Transverse colon (tissue), 4 donors: ENCODE results near the gene POLR2A. TPM values are rescaled to one million over a fixed set of nuclear protein-coding genes. Genes with fewer than 3 reads are reported as not detected.

Experiments used
- DNase-seq: peaks from one replicate; pipeline ENCODE4 v3.0.0-alpha.2; 2019
- H3K27ac ChIP-seq, 4 donors: fragments of 200-600 bp; sonication (generic); 2 replicates each; pipeline ENCODE4 v1.5.1; 2016 to 2018; ENCODE audit warnings: inconsistent platforms in 4 of 4
- H3K27me3 ChIP-seq: fragments of 200-600 bp; sonication (generic); 2 replicates; pipeline ENCODE4 v1.5.1; 2017; ENCODE audit warnings: inconsistent platforms
- H3K36me3 ChIP-seq, 4 donors: fragments of 200-600 bp; sonication (generic); 2 replicates each; pipeline ENCODE4 v1.5.1; 2017 to 2019; ENCODE audit warnings: inconsistent platforms in 4 of 4
- H3K4me1 ChIP-seq, 4 donors: fragments of 200-600 bp; sonication (generic); 2 replicates each; pipeline ENCODE4 v1.5.1; 2017 to 2020; ENCODE audit warnings: inconsistent platforms in 4 of 4
- H3K4me3 ChIP-seq, 4 donors: fragments of 200-600 bp; sonication (generic); 1 replicate in 1 of 4; 2 replicates in 3 of 4; pipeline versions ENCODE4 v1.5.1 to v1.6.1; 2017 to 2019; ENCODE audit warnings: inconsistent platforms in 4 of 4
- H3K9me3 ChIP-seq, 2 donors: fragments of 200-600 bp; sonication (generic); 2 replicates each; pipeline ENCODE4 v1.5.1; 2017 to 2019; ENCODE audit warnings: inconsistent platforms in 2 of 2
- CTCF ChIP-seq, 5 experiments: fragments of 200-600 bp in 3 of 5; fragments of 450-650 bp in 2 of 5; sonication (generic) in 3 of 5; IDR thresholded peaks; 1 replicate in 2 of 5; 2 replicates in 3 of 5; pipeline ENCODE4 v1.5.1; 2016 to 2017; ENCODE audit warnings: antibody characterized with exemption in 5 of 5, inconsistent platforms in 3 of 5, mild to moderate bottlenecking in 2 of 5, moderate library complexity in 1 of 5
- EP300 ChIP-seq: sonication (generic); formaldehyde crosslinking; IDR thresholded peaks from one replicate; pipeline ENCODE4 v1.6.1; 2017; ENCODE audit warnings: antibody characterized with exemption, low read depth
- POLR2A ChIP-seq: fragments of 450-650 bp; IDR thresholded peaks from one replicate; pipeline ENCODE4 v1.6.1; 2016; ENCODE audit warnings: antibody characterized with exemption, mild to moderate bottlenecking, moderate library complexity
- POLR2AphosphoS5 ChIP-seq, 3 donors: sonication (generic); formaldehyde crosslinking; IDR thresholded peaks; one replicate each; pipeline ENCODE4 v1.6.1; 2016; ENCODE audit warnings: antibody characterized with exemption in 3 of 3
- WGBS, 2 donors: methylation state at CpG; one replicate each; pipeline ENCODE4 v1.1.5; 2018; ENCODE audit warnings: low coverage in 1 of 2; 5-methylcytosine and 5-hydroxymethylcytosine counted together
- in situ Hi-C, 4 donors: fragments of 200-750 bp; cut with MboI; loops; one replicate each; pipeline versions ENCODE4 v1.15.0 to v1.15.1; 2017; ENCODE audit warnings: low sequenced_read_pairs in 3 of 4, low pct_ligation_motif_present in 1 of 4, low pct_unique_long_range_greater_than_20kb in 1 of 4
- intact Hi-C: fragments of 100-400 bp; cut with DNase I; formaldehyde crosslinking; loops from one replicate; pipeline ENCODE4 v1.15.1; 2023; ENCODE audit warnings: low total_unique reads
- total RNA-seq, 4 donors: library from RNA; depleted of rRNA; stranded (reverse); fragments of >200 nt; gene quantifications; one replicate each; pipeline ENCODE4 v1.1.0, GENCODE V29; 2016

Gene POLR2A
- total RNA-seq, 4 donors from 2014 or later: 91.3 to 321 (median 127) TPM

DNA sequence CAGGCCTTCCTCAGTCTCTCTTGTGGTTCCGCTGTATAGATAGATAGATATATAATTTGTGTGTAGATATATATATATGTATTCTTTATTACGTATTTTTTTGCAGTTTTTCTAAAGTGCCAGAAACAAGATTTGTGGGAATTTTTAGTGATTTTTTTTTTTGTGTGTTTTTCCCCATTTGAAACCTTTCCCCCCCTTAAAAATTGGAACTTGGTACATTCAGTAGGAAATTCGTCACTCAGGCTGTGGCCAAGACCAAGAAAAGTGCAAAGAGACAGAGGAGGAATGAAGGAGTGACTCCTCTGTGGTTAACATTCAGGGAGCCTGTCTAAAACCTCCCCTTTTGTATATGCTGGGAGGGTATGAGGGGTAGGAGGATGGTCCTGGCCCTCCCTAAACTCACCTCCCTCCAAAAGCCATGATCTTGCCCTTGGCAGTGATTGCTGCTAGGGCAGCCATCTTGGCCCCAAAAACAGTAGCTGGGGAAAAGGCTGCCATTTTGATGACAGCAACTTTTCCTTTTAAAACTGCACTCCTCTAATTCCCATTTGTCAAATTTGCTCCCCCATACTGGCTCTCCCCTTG, 24.1 kb upstream of the POLR2A start:
- no peak for DNase-seq
- TF ChIP-seq CTCF (IDR thresholded peaks at IDR 0.05): no peak
- no peak for TF ChIP-seq POLR2AphosphoS5 (IDR thresholded peaks at IDR 0.05)
- TF ChIP-seq EP300: no peak
- TF ChIP-seq POLR2A: no peak
- Histone ChIP-seq H3K36me3 (no peaks in the 10 kb centered on the region), H3K27me3 (no peaks in the 10 kb centered on the region), H3K9me3 (no peaks in the 10 kb centered on the region), H3K27ac (no peak overlapping the region), H3K4me3 (no peak overlapping the region), H3K4me1 (peaks cover 4 to 9% (median 7%) of the 10 kb centered on the region in 4 donors)
- in situ Hi-C loops (no loop called here), intact Hi-C loops (no loop called here)
- WGBS, 2 donors: 67 to 71% methylated on average over 2 to 3 of the region's 3 CpGs

GRCh38 chr17:7460850-7461660, 23.1 kb upstream of the POLR2A start:
- intact Hi-C loops: no loop called here
- no peak overlapping the region for H3K4me3 ChIP-seq
- no peak overlapping the region for H3K27ac ChIP-seq
- H3K4me1 ChIP-seq: peaks cover 4 to 8% (median 7%) of the 10 kb centered on the region in 4 donors
- WGBS, 2 donors: 97 to 100% methylated on average over 2 to 7 of the region's 7 CpGs
- no peaks in the 10 kb centered on the region for H3K9me3 ChIP-seq
- in situ Hi-C loops: no loop called here
- no peaks in the 10 kb centered on the region for H3K27me3 ChIP-seq
- TF ChIP-seq POLR2AphosphoS5 (IDR thresholded peaks at IDR 0.05) (no peak), POLR2A (no peak), EP300 (no peak), CTCF (IDR thresholded peaks at IDR 0.05) (no peak)
- DNase-seq: no peak
- no peaks in the 10 kb centered on the region for H3K36me3 ChIP-seq

DNA sequence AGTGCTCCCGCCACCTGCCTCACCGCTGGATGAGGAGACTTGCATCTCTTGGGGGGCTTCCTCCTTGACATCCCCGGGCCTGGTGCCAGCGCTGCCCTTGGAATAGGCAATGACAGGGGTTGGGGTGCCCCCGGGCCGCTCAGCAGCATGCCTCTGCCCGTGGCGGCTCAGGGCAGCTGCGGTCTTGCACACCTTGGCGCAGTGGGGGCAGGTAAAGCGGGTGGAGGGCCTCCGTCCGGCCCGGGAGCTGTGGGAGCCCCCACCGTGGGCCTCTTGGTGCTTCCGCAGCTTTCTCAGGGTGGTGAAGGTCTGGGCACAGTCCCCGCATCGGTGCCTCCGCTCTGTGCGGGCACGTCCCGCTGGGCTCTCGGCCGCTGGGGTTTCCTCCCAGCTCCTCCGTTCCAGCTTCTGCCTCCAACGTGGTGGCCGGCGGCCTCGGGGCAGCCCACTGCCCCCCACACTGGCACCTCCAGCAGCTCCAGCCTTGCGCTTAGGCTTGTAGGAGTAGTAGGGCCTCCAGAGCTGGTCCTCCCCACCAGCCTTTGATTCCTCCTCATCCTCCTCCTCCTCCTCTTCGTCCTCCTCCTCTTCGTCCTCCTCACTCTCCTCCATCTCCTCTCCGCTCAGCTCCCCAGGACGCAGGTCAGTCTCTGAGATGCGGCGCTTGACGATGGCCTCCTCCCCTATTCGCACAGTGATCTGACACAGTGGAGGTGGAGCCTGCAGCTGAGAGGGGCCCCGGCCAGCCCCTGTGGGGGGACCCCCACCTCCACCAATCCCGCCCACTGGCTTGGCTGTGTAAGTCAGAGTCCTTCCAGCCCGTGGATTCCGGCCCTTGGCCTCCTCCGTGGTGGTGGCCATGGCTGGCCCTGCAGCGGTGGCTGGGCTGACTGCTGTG, 21.4 kb upstream of the POLR2A start:
- WGBS, 2 donors: 91% methylated on average over 44 of the region's 44 CpGs; no CpG with 5 or more reads in 1 of the 2 donors
- no peak for DNase-seq
- H3K27ac ChIP-seq: no peak overlapping the region
- H3K9me3 ChIP-seq: no peaks in the 10 kb centered on the region
- no peaks in the 10 kb centered on the region for H3K27me3 ChIP-seq
- in situ Hi-C loops (no loop called here), intact Hi-C loops (no loop called here)
- no peaks in the 10 kb centered on the region for H3K36me3 ChIP-seq
- no peak for TF ChIP-seq POLR2AphosphoS5 (IDR thresholded peaks at IDR 0.05)
- no peak overlapping the region for H3K4me3 ChIP-seq
- peaks cover 0 to 14% (median 8%) of the 10 kb centered on the region in 4 donors for H3K4me1 ChIP-seq

DNA sequence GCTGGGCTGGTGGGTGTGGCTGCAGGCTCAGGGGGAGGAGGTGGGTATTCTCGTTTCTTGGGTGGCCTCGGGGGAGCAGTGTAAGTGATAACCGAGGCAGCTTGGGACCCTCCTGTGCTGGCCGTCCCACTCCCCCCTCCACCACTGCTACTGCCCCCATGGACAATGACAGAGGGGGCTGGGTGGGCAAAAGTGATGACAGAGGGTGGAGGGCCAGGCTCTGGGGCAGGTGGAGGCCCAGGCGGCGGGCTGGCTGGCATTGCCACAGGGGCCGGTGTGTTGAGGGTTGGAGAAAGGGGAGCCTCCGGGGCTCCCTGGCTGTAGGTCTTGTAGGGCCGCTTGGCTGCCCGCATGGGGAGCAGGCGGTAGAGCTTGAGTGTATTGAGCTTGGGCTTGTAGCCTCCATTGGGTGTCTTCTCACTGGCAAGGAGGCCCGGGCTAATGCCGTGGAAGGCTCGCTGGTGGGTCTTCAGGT, 20.8 kb upstream of the POLR2A start:
- peaks cover 0 to 15% (median 8%) of the 10 kb centered on the region in 4 donors for H3K4me1 ChIP-seq
- no peaks in the 10 kb centered on the region for H3K9me3 ChIP-seq
- TF ChIP-seq POLR2AphosphoS5 (IDR thresholded peaks at IDR 0.05): no peak
- TF ChIP-seq CTCF (IDR thresholded peaks at IDR 0.05): no peak
- no peak for TF ChIP-seq POLR2A
- TF ChIP-seq EP300: no peak
- no peak overlapping the region for H3K27ac ChIP-seq
- intact Hi-C loops (no loop called here), in situ Hi-C loops (no loop called here)
- no peak overlapping the region for H3K4me3 ChIP-seq
- 88% methylated on average over 14 of the region's 14 CpGs; no CpG with 5 or more reads in 1 of the 2 donors for WGBS, 2 donors
- no peak for DNase-seq
- no peaks in the 10 kb centered on the region for H3K27me3 ChIP-seq
- no peaks in the 10 kb centered on the region for H3K36me3 ChIP-seq
